IMR-90 (cell line): ENCODE measurements around the gene NR6A1. TPM values are rescaled to one million over a fixed set of nuclear protein-coding genes. Genes with fewer than 3 reads are reported as not detected.

Source experiments
- ATAC-seq: fragments of 200-7000 bp; cut with Tn5 transposase; 2 replicates; pipeline ENCODE4 v1.9.1; 2020; ENCODE audit warnings: low read depth, mild to moderate bottlenecking, moderate library complexity
- BruUV-seq: library from RNA; stranded (reverse); fragments of 400-500 nt; replicated peaks from 2 replicates; lab custom pipeline; 2021; lab: Mats Ljungman, UMichigan
- CTCF ChIA-PET: fragments of 300-600 bp; formaldehyde crosslinking; extraction: SDS; loops from one replicate; lab custom pipeline; 2021; ENCODE audit warnings: antibody characterized with exemption; lab: Yijun Ruan, JAX
- POLR2A ChIA-PET: fragments of 300-600 bp; sonication (Branson Sonifier 250); formaldehyde crosslinking; loops from one replicate; lab custom pipeline; 2022; ENCODE audit warnings: antibody characterized with exemption; ENCODE audit not compliant: unreplicated experiment; lab: Charles Lee
- DNase-seq: peaks from one replicate; pipeline ENCODE4 v3.0.0; 2013
- H2AFZ ChIP-seq: replicated peaks from 2 replicates; pipeline ENCODE3; 2013; ENCODE audit warnings: low read length, mild to moderate bottlenecking; ENCODE audit not compliant: poor library complexity
- H2AK5ac ChIP-seq: 2 replicates; pipeline ENCODE4 v1.6.1; 2013; ENCODE audit warnings: low read depth, low read length, inconsistent platforms
- H2AK9ac ChIP-seq: replicated peaks from 2 replicates; pipeline ENCODE3; 2013; ENCODE audit warnings: mild to moderate bottlenecking, low read depth, low read length, moderate library complexity; ENCODE audit not compliant: poor library complexity
- H2BK120ac ChIP-seq: 2 replicates; pipeline ENCODE4 v1.6.1; 2013; ENCODE audit warnings: low read depth, low read length, inconsistent platforms
- H2BK15ac ChIP-seq: 3 replicates; pipeline ENCODE4 v1.6.1; 2013; ENCODE audit warnings: low read depth, low read length, inconsistent platforms
- H2BK20ac ChIP-seq: 2 replicates; pipeline ENCODE4 v1.6.1; 2013; ENCODE audit warnings: low read depth, mild to moderate bottlenecking, inconsistent platforms, low read length, moderate library complexity
- H2BK5ac ChIP-seq: 2 replicates; pipeline ENCODE4 v1.6.1; 2013; ENCODE audit warnings: mild to moderate bottlenecking, low read depth, low read length, inconsistent platforms; ENCODE audit not compliant: poor library complexity, severe bottlenecking
- H3K14ac ChIP-seq: replicated peaks from 2 replicates; pipeline ENCODE4 v1.6.1; 2013; ENCODE audit warnings: low read depth, low read length, inconsistent platforms
- H3K18ac ChIP-seq: 2 replicates; pipeline ENCODE4 v1.6.1; 2013; ENCODE audit warnings: low read depth, low read length, control low read depth
- H3K23ac ChIP-seq: 2 replicates; pipeline ENCODE4 v1.6.1; 2013; ENCODE audit warnings: low read depth, low read length, inconsistent platforms
- H3K27ac ChIP-seq: 2 replicates; pipeline ENCODE4 v1.5.1; 2013; ENCODE audit warnings: mild to moderate bottlenecking, control low read depth, low read length; ENCODE audit not compliant: insufficient read depth
- H3K27me3 ChIP-seq: 2 replicates; pipeline ENCODE4 v1.6.1; 2013; ENCODE audit warnings: low read length; ENCODE audit not compliant: control insufficient read depth, insufficient read depth
- H3K36me3 ChIP-seq: 2 replicates; pipeline ENCODE4 v1.6.1; 2013; ENCODE audit warnings: low read length, mixed read lengths; ENCODE audit not compliant: control insufficient read depth, insufficient read depth
- H3K4ac ChIP-seq: 2 replicates; pipeline ENCODE4 v1.6.1; 2013; ENCODE audit warnings: low read depth, low read length, inconsistent platforms
- H3K4me1 ChIP-seq: 2 replicates; pipeline ENCODE4 v1.6.1; 2013; ENCODE audit warnings: low read length, mixed read lengths; ENCODE audit not compliant: control insufficient read depth, insufficient read depth
- H3K4me2 ChIP-seq: 2 replicates; pipeline ENCODE4 v1.6.1; 2013; ENCODE audit warnings: low read depth, mild to moderate bottlenecking, control low read depth, low read length, moderate library complexity
- H3K4me3 ChIP-seq: 2 replicates; pipeline ENCODE4 v1.5.1; 2013; ENCODE audit warnings: low read depth, mild to moderate bottlenecking, control low read depth, low read length, moderate library complexity; ENCODE audit not compliant: insufficient read depth
- H3K56ac ChIP-seq: 2 replicates; pipeline ENCODE4 v1.6.1; 2013; ENCODE audit warnings: low read length, inconsistent platforms; ENCODE audit not compliant: insufficient read depth; ENCODE audit errors: extremely low read depth
- H3K79me1 ChIP-seq, 2 experiments: 2 replicates each; pipeline ENCODE4 v1.6.1; 2013; ENCODE audit warnings: low read length in 2 of 2, inconsistent platforms in 1 of 2, low read depth in 1 of 2
- H3K9ac ChIP-seq: 2 replicates; pipeline ENCODE4 v1.6.1; 2013; ENCODE audit warnings: low read depth, low read length, control low read depth
- H3K9me1 ChIP-seq: 2 replicates; pipeline ENCODE4 v1.6.1; 2013; ENCODE audit warnings: low read length, inconsistent platforms; ENCODE audit not compliant: insufficient read depth
- H3K9me3 ChIP-seq: 2 replicates; pipeline ENCODE4 v1.6.1; 2013; ENCODE audit warnings: low read length; ENCODE audit not compliant: control insufficient read depth, insufficient read depth
- H4K20me1 ChIP-seq: 2 replicates; pipeline ENCODE4 v1.6.1; 2013; ENCODE audit warnings: low read length, inconsistent platforms; ENCODE audit not compliant: insufficient read depth
- H4K5ac ChIP-seq: 2 replicates; pipeline ENCODE4 v1.6.1; 2013; ENCODE audit warnings: mild to moderate bottlenecking, low read depth, low read length, control low read depth
- H4K8ac ChIP-seq, 2 experiments: 2 replicates each; pipeline ENCODE4 v1.6.1; 2013; ENCODE audit warnings: low read depth in 2 of 2, low read length in 2 of 2, control low read depth in 1 of 2, inconsistent platforms in 1 of 2
- H4K91ac ChIP-seq: 2 replicates; pipeline ENCODE4 v1.6.1; 2013; ENCODE audit warnings: low read depth, low read length, inconsistent platforms; ENCODE audit not compliant: insufficient read depth
- BHLHE40 ChIP-seq: fragments of 150-350 bp; IDR thresholded peaks from 2 replicates; pipeline ENCODE4 v1.6.1; 2016; ENCODE audit warnings: mild to moderate bottlenecking, low read depth, low read length
- CEBPB ChIP-seq: IDR thresholded peaks from 2 replicates; pipeline ENCODE4 v1.6.1; 2012; ENCODE audit warnings: low read depth, low read length, improper control_type of control experiment
- CTCF ChIP-seq: conservative IDR thresholded peaks from 2 replicates; pipeline ENCODE4 v1.5.1; 2012; ENCODE audit warnings: mild to moderate bottlenecking, low read depth, low read length, improper control_type of control experiment
- ELK1 ChIP-seq: fragments of 150-350 bp; IDR thresholded peaks from 2 replicates; pipeline ENCODE4 v1.6.1; 2016; ENCODE audit warnings: low read depth, mild to moderate bottlenecking, low read length, moderate library complexity, borderline replicate concordance
- FOS ChIP-seq: fragments of 150-350 bp; IDR thresholded peaks from 2 replicates; pipeline ENCODE4 v1.6.1; 2016; ENCODE audit warnings: low read depth, low read length
- MAFK ChIP-seq: IDR thresholded peaks from 2 replicates; pipeline ENCODE4 v1.6.1; 2012; ENCODE audit warnings: low read depth, low read length, improper control_type of control experiment
- MAZ ChIP-seq: IDR thresholded peaks from 2 replicates; pipeline ENCODE4 v1.6.1; 2012; ENCODE audit warnings: low read depth, mild to moderate bottlenecking, low read length, improper control_type of control experiment, moderate library complexity, borderline replicate concordance
- MXI1 ChIP-seq: IDR thresholded peaks from 2 replicates; pipeline ENCODE4 v1.6.1; 2012; ENCODE audit warnings: low read depth, mild to moderate bottlenecking, low read length, moderate library complexity, borderline replicate concordance
- NFE2L2 ChIP-seq: fragments of 150-350 bp; IDR thresholded peaks from 2 replicates; pipeline ENCODE4 v1.6.1; 2016; ENCODE audit warnings: low read depth, mild to moderate bottlenecking, low read length
- RCOR1 ChIP-seq: IDR thresholded peaks from 2 replicates; pipeline ENCODE4 v1.6.1; 2012; ENCODE audit warnings: mild to moderate bottlenecking, low read length, improper control_type of control experiment; ENCODE audit not compliant: insufficient replicate concordance
- RFX5 ChIP-seq: IDR thresholded peaks from 2 replicates; pipeline ENCODE4 v1.8.0; 2012; ENCODE audit warnings: low read depth, mild to moderate bottlenecking, low read length, moderate library complexity
- dilution Hi-C: fragments of 300-500 bp; cut with HindIII; formaldehyde crosslinking; loops from one replicate; pipeline ENCODE4 v1.14.3; 2018; ENCODE audit warnings: low sequenced_read_pairs; ENCODE audit not compliant: unreplicated experiment
- in situ Hi-C: fragments of 300-500 bp; cut with MboI; formaldehyde crosslinking; loops from 3 replicates; pipeline ENCODE4 v1.14.3; 2019; ENCODE audit warnings: low sequenced_read_pairs, inconsistent platforms, mixed read lengths
- intact Hi-C: fragments of 100-400 bp; cut with micrococcal nuclease; formaldehyde crosslinking; loops from 2 replicates; pipeline ENCODE4 v1.10.0; 2022
- polyA plus RNA-seq, 3 experiments: library from polyadenylated mRNA; depleted of rRNA; stranded (reverse); fragments of >200 nt; gene quantifications; 2 replicates each; pipeline ENCODE4 v1.2.3, GENCODE V29; 2012; ENCODE audit warnings: low replicate concordance in 1 of 3
- total RNA-seq: library from RNA; depleted of rRNA; stranded (reverse); fragments of >200 nt; gene quantifications from 2 replicates; pipeline ENCODE4 v1.2.3, GENCODE V29; 2012

NR6A1 gene
- total and polyA plus RNA-seq, 2 of the 4 experiments (the other 2 are of a cell fraction) = 0.14 to 0.36 TPM

- no peak for TF ChIP-seq CTCF
- TF ChIP-seq BHLHE40 = no peak
- TF ChIP-seq RFX5 = no peak
- no peak for TF ChIP-seq MXI1
- no peak for TF ChIP-seq CEBPB
Observed at GRCh38 chr9:124652203-124652602, 118.9 kb downstream of the NR6A1 start (continued).

- ChIA-PET POLR2A (no interaction called here), CTCF (no interaction called here)
- Histone ChIP-seq H2AFZ (no peak overlapping the region), H3K4ac (no peak overlapping the region), H3K36me3 (no peaks in the 10 kb centered on the region), H3K4me3 (no peak overlapping the region), H4K91ac (no peak overlapping the region), H3K4me1 (no peaks in the 10 kb centered on the region), H3K14ac (no peak overlapping the region), H3K23ac (no peak overlapping the region), H2AK5ac (no peak overlapping the region), H3K79me1 (no peaks in the 10 kb centered on the region), H2BK20ac (no peak overlapping the region), H2BK15ac (no peak overlapping the region), H3K9ac (no peak overlapping the region), H2AK9ac (no peak overlapping the region), H4K20me1 (no peaks in the 10 kb centered on the region), H3K9me1 (no peaks in the 10 kb centered on the region), H2BK120ac (no peak overlapping the region), H3K18ac (no peak overlapping the region), H2BK5ac (no peak overlapping the region), H4K8ac (no peak overlapping the region), H3K27me3 (peaks cover 4% of the 10 kb centered on the region), H3K4me2 (no peak overlapping the region), H3K27ac (no peak overlapping the region), H4K5ac (no peak overlapping the region), H3K9me3 (no peaks in the 10 kb centered on the region), H3K56ac (no peak overlapping the region)
- TF ChIP-seq MAZ (no peak), ELK1 (no peak), RCOR1 (no peak), MAFK (no peak), FOS (no peak), CEBPB (no peak), NFE2L2 (no peak)
- intact Hi-C loops (loop anchor here (1.0 kb wide), 1 partner anchor 9 kb away; no protein-coding TSS in a partner anchor), in situ Hi-C loops (no loop called here), dilution Hi-C loops (no loop called here)
- ATAC-seq = no peak
- no peak for DNase-seq
- no TSS peak for BruUV-seq
Observed at GRCh38 chr9:124645274-124645673, 125.8 kb downstream of the NR6A1 start.
